Activated CD8-positive, alpha-beta memory T cell treated with anti-CD3 and anti-CD28 coated beads, Interleukin-2, amount 50 U/mL, for 48 hours (primary cell): ENCODE measurements around the gene STAG1.
"Not testable (repeated sequence)": the region's sequence is repeated elsewhere in the genome, so short reads cannot be mapped to it uniquely, and the experiment has no call there.

Experiments used
- DNase-seq: peaks from one replicate; pipeline ENCODE4 v3.0.0-alpha.2; 2020

Gene STAG1

DNA sequence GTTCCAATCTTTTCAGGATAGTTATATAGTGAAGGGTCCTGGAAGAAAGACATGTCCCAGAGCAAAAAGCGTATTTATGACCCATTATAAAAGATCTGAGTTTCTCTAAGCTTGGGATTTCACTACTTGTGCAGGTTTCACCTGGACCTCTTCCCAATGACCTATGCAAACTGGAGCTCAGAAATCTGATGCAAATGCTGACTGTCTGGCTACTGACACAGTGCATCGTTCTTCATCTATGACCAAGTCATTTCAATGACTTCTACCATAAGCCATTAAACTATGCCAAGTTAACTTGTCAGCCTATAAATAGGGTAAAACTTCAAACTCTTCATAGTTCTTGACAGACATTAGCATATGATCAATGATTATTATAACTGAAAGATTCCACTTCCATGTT lies 11.1 kb downstream of the STAG1 start:
- DNase-seq: no peak

DNA sequence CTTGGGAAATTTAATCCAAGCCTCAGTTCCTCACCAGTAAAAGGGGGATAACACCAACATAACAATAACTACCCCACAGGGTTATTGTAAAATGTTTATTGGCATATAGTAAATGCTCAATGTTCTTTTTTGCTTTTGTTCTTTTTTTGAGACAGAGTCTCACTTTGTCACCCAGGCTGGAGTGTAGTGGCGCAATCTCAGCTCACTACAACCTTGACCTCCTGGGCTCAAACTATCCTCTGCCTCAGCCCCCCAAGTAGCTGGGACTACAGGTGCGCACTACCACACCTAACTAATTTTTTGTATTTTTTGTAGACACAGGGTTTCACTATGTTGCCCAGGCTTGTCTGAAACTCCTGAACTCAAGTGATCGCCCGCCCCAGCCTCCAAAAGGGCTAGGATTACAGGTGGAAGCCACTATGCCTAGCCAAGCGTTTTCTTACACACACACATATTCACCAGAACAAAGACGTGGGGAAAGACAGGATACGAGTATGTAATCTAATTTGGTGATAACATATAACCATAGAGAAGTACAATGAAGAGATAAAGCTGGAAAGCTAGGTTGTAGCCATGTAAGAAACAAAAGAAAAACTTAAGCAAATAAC lies 11.7 kb downstream of the STAG1 start:
- DNase-seq: no peak

GRCh38 chr3:136736950-136737349 lies 15.2 kb downstream of the STAG1 start:
- not testable (repeated sequence) for DNase-seq

- DNase-seq: no peak
These were observed 17.1 kb downstream of the STAG1 start for GRCh38 chr3:136735103-136735502.

DNA sequence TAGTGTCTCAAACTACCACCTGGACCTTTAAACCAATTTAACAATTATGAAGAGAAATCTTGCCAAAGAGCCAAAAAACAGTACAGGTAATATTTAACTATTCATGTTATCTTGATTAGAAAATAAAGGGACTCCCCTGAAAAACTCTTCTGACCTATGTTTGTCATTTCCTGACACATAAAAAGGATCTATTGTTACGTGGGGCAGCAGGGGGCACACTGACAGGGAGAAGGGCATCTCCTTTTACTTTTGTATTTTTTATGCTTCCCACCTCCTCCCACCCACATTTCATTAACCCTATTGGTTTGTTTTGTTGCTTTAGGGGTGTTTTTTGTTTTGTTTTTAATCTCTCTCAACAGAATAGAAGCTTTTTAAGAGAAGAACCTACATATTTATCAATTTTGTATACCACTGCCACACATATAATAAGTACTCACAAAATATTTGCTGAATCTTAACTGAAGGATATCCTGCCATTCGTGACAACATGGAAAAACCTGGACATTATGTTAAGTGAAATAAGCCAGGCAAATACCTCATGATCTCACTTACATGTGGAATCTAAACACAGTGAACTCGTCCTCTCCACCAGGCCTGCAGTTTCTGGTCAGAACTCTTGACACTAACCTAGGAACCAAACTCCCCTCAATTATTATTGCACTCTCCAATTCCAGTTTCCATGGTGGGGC lies 17.7 kb downstream of the STAG1 start:
- no peak for DNase-seq

- DNase-seq: no peak
These were observed 18.8 kb downstream of the STAG1 start for GRCh38 chr3:136733317-136733833.

GRCh38 chr3:136731274-136731884 lies 20.8 kb downstream of the STAG1 start:
- no peak for DNase-seq

DNA sequence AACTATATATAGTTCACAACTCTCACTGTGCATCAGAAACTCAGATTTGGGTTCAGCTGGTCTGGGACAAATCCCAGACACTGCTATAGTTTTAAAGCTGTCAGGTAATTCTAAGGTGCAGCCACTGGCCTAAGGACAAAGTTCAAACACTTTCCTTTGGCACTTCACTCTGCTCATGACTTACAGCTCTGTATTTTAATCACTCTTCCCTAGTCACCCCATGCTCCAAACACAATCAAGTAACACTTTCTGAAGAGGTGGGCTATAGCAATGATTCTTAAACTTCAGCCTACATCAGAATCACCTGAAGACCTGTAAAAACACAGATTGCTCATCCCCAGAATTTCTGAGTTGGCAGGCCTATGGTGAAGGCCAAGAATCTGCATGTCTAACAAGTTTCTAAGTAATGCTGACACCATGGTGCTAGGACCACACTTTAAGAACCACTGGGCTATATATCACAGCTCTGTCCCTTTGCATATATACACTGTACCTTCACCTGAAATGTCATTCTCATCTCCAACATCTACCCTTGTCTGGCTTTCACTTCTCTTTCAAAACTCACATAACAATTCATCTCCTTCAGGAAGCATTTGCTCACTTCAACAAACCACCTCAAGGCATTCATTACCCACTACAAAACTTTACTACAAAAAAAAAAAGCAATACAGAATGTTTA lies 21.4 kb downstream of the STAG1 start:
- no peak for DNase-seq

GRCh38 chr3:136728918-136729317 lies 23.3 kb downstream of the STAG1 start:
- no peak for DNase-seq

DNA sequence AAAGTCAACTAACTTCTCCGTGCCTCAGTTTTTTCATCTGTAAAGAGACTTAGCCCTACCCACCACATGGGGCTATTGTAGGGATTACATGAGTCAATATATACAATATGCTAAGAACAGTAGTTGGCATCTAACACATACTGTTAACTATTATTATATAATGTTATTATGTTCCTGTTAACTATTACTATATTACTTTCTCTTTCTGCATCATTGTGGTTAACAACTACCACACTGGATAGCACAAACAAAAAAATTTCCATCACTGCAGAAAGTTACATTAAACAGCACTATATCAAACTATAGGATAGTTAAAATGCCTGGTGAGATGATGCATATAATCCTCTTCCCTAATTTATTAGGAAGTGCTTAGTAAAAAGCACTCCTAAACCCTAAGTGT lies 23.7 kb downstream of the STAG1 start:
- DNase-seq: no peak

DNA sequence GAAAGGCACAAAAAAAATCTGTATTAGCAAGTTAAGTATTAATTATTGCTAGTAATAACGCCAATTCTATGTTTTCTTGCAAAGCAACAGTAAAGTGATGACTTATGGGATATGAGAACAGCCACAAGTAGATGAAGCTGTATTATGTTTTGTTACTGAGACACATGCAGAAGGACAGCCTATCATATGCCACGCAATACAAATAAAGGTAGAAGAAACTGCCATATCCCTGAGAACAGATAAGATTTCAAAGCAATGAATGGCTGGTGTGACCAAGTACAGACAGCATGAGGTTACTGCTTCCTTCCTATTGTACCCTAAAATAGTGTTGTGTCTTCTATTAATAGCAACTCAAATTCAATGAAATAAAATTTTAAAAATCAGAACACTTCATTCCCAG lies 26.7 kb downstream of the STAG1 start:
- DNase-seq: no peak

DNA sequence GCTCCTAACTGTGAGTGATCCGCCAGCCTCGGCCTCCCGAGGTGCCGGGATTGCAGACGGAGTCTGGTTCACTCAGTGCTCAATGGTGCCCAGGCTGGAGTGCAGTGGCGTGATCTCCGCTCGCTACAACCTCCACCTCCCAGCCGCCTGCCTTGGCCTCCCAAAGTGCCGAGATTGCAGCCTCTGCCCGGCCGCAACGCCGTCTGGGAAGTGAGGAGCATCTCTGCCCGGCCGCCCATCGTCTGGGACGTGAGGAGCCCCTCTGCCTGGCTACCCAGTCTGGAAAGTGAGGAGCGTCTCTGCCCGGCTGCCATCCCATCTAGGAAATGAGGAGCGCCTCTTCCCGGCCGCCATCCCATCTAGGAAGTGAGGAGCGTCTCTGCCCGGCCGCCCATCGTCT lies 29.3 kb downstream of the STAG1 start:
- DNase-seq: not testable (repeated sequence)

DNA sequence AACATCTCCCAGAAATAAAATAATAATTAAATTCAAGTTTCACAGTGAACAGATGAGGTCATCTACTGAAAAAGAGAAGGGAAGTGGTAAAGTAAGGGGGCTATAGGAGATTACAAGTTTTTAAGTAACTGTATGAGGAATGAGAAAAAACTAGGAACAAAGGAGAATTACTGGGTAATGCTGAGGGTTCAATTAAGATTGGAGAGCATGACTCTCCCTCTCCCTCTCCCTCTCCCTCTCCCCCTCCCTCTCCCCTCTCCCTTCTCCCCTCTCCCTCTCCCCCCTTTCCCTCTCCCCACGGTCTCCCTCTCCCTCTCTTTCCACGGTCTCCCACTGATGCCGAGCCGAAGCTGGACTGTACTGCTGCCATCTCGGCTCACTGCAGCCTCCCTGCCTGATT lies 29.8 kb downstream of the STAG1 start:
- DNase-seq: not testable (repeated sequence)

DNA sequence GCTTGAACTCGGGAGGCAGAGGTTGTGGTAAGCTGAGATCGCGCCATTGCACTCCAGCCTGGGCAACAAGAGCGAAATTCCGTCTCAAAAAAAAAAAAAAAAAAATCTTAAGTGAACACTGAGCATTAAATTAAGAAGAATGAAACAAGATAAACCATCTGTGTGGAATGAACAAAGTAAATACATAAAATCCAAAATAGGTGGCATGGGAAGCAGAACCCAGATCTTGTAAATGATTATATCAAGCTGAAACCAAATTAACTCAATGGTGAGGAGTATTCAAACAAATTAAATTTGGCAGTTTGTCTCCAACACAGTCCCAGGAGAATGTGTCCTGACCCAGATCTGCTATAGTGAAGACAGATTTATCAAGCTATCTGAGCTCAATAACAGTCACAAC lies 32.1 kb downstream of the STAG1 start:
- no peak for DNase-seq

- DNase-seq: no peak
These were observed 35.5 kb downstream of the STAG1 start for GRCh38 chr3:136716629-136717028.

- DNase-seq: no peak
These were observed 38.2 kb downstream of the STAG1 start for GRCh38 chr3:136714020-136714419.

GRCh38 chr3:136712941-136713340 lies 39.2 kb downstream of the STAG1 start:
- no peak for DNase-seq

- not testable (repeated sequence) for DNase-seq
These were observed 40.3 kb downstream of the STAG1 start for GRCh38 chr3:136711888-136712287.

- DNase-seq: no peak
These were observed 40.9 kb downstream of the STAG1 start for GRCh38 chr3:136711277-136711676.

GRCh38 chr3:136709775-136710174 lies 42.4 kb downstream of the STAG1 start:
- not testable (repeated sequence) for DNase-seq

- no peak for DNase-seq
These were observed 43.7 kb downstream of the STAG1 start for GRCh38 chr3:136708333-136708985.

DNA sequence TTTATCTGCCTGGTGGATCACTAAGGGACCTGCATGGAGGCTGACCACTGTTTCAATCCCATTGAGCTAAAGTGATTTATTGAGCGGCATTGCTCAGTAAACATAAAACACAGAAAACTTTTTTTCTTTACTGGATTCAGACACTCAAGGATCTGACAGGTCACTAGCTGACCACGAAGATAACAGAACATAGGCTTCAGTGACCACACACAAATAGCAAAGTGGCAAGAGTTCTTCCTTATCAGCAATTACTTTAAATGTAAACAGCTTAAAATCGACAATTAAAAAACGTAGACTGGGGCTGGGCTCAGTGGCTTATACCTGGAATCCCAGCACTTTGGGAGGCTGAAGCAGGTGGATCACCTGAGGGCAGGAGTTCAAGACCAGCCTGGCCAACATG lies 48.7 kb downstream of the STAG1 start:
- DNase-seq: no peak

GRCh38 chr3:136699271-136699828 lies 52.8 kb downstream of the STAG1 start:
- no peak for DNase-seq
